SJSA1 (cell line): ENCODE results near the gene UNK. TPM values are rescaled to one million over a fixed set of nuclear protein-coding genes. Genes with fewer than 3 reads are reported as not detected.
A peak's percentile ranks its signal among the peaks of the same experiment; 100 is the strongest.
"Not testable (repeated sequence)": the region's sequence is repeated elsewhere in the genome, so short reads cannot be mapped to it uniquely, and the experiment has no call there.

Experiments used
- DNase-seq, 2 experiments: peaks; one replicate each; pipeline ENCODE4 v3.0.0-alpha.2; 2015 to 2020; ENCODE audit warnings: low spot score in 2 of 2, low read depth in 1 of 2
- H3K27ac ChIP-seq: fragments of 250-450 bp; sonication (Bioruptor Pico); 2 replicates; pipeline ENCODE4 v1.5.1; 2020; ENCODE audit warnings: mild to moderate bottlenecking, moderate library complexity
- H3K27me3 ChIP-seq: fragments of 250-450 bp; sonication (Bioruptor Pico); replicated peaks from 2 replicates; pipeline ENCODE4 v1.5.1; 2020; ENCODE audit warnings: mild to moderate bottlenecking, moderate library complexity
- H3K36me3 ChIP-seq: fragments of 250-450 bp; sonication (Bioruptor Pico); 2 replicates; pipeline ENCODE4 v1.5.1; 2020; ENCODE audit warnings: mild to moderate bottlenecking
- H3K4me1 ChIP-seq: fragments of 250-450 bp; sonication (Bioruptor Pico); replicated peaks from 2 replicates; pipeline ENCODE4 v1.6.1; 2021; ENCODE audit warnings: mild to moderate bottlenecking
- H3K4me3 ChIP-seq: fragments of 250-450 bp; sonication (Bioruptor Pico); 2 replicates; pipeline ENCODE4 v1.5.1; 2020; ENCODE audit warnings: mild to moderate bottlenecking
- H3K9me3 ChIP-seq: fragments of 250-450 bp; sonication (Bioruptor Pico); replicated peaks from 2 replicates; pipeline ENCODE4 v1.5.1; 2020; ENCODE audit warnings: mild to moderate bottlenecking
- total RNA-seq: library from RNA; depleted of rRNA; stranded (reverse); fragments of >200 nt; shearing (Covaris generic); gene quantifications from 2 replicates; pipeline ENCODE4 v1.2.3, GENCODE V29; 2014

The UNK gene
- total RNA-seq, 1 experiment from 2014 or later: 42.8 TPM

DNA sequence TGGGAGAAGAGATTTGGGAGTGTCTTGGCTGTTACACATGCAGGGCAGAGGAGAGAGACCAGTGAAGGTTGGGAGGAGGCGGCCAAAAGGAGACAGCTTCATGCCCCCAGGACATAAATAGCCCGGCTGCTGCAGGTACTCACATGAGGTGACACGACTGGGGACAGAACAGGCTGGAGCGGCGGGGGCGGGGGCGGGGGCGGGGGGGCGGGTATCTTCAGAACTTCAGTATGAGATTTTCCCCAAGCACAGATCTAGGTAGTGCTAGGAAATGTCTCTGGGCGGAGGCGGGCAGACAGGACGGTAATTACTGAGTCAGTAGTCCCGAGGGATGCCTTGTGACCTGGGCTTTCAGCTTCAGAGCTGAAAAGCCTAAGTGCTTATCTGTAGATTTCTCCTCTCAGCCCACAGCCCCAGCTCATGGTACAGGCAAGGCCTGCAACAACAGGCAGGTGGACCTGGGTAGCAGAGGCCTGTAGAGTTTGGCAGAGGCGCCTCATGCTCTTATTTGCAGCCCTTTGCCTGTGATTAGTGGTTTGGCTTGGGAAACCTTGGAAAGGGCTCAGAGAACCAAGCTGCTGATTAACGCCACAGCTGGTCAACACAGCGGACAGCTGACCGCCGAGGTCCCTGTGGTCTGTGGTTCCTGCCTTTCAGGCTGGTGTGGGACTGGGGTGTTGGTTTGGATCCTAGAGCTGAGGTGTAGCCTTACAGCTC, 24.5 kb downstream of the UNK start:
- Histone ChIP-seq H3K27ac (no peak overlapping the region), H3K9me3 (no peaks in the 10 kb centered on the region), H3K4me1 (no peaks in the 10 kb centered on the region), H3K27me3 (no peaks in the 10 kb centered on the region), H3K36me3 (peaks cover 56% of the 10 kb centered on the region), H3K4me3 (no peak overlapping the region)
- DNase-seq: no peak

DNA sequence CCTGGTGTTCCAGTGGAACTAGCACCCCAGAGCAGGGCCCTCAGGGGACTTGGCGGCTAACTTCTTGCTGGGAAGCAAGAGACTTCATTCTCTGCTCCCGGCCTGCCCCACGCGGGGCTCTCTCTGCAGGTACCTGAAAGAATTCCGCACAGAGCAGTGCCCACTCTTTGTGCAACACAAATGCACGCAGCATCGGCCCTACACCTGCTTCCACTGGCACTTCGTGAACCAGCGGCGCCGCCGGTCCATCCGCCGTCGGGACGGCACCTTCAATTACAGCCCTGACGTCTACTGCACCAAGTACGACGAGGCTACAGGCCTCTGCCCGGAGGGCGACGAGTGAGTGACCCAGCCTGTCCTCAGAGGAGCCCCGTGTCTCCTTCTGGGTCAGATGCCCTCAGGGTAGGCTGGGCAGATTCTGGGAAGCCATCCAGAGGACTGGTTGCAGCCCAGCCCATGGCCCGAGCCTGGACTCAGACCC, 25.1 kb downstream of the UNK start:
- H3K27me3 ChIP-seq: no peaks in the 10 kb centered on the region
- H3K9me3 ChIP-seq: no peaks in the 10 kb centered on the region
- no peak overlapping the region for H3K27ac ChIP-seq
- no peak overlapping the region for H3K4me3 ChIP-seq
- no peak for DNase-seq
- peaks cover 2% of the 10 kb centered on the region for H3K4me1 ChIP-seq
- H3K36me3 ChIP-seq: peaks cover 58% of the 10 kb centered on the region

DNA sequence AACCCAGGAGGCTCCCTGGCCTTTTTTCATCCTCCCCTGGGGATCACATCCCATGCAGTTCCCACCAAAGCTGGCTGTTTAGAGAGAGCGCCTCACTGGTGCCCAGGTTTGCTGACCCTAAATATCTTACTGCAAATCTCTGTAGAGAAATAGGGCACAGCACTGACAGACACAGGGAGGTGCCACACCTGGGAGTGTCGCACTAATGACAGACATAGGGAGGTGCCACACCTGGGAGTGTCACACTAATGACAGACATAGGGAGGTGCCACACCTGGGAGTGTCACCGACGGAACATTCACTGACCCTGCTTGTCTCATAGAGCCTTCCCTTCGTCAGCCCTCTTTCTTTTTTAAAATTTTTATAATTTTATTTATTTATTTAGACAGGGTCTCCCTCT, 25.6 kb downstream of the UNK start:
- no peak overlapping the region for H3K4me3 ChIP-seq
- peaks cover 64% of the 10 kb centered on the region for H3K36me3 ChIP-seq
- H3K9me3 ChIP-seq: no peaks in the 10 kb centered on the region
- no peak for DNase-seq
- H3K27me3 ChIP-seq: no peaks in the 10 kb centered on the region
- H3K27ac ChIP-seq: no peak overlapping the region
- H3K4me1 ChIP-seq: peaks cover 8% of the 10 kb centered on the region

DNA sequence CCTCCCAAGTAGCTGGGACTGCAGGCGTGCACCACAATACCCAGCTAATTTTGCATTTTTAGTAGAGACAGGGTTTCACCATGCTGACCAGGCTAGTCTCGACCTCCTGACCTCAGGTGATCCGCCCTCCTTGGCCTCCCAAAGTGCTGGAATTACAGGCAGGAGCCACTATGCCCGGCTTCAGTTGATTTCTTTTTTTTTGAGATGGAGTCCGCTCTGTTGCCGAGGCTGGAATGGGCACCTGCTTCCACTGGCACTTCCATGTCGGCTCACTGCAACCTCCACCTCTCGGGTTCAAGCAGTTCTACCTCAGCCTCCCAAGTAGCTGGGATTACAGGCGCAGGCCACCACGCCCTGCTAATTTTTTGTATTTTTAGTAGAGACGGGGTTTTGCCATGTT, 26.1 kb downstream of the UNK start:
- H3K4me3 ChIP-seq, H3K27ac ChIP-seq, DNase-seq, H3K9me3 ChIP-seq, H3K27me3 ChIP-seq, H3K4me1 ChIP-seq: not testable (repeated sequence)
- H3K36me3 ChIP-seq: peaks cover 67% of the 10 kb centered on the region

DNA sequence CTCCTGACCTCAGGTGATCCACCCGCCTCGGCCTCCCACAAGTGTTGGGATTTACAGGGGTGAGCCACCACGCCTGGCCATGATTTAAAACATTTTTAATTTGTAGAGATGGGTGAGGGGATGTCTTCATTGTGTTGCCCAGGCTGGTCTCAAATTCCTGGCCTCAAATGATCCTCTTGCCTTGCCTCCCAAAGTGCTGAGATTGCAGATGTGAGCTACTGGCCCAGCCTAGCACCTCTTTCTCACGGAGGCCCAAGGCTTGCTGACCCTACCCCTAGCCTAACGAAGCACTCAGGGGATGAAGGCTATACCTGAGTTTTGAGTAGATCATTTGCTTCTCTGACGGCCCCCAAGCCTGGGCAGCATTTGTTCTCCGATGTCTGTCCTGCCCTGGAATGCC, 26.6 kb downstream of the UNK start:
- no peak overlapping the region for H3K4me3 ChIP-seq
- no peak overlapping the region for H3K27ac ChIP-seq
- no peak for DNase-seq
- peaks cover 71% of the 10 kb centered on the region for H3K36me3 ChIP-seq
- H3K9me3 ChIP-seq: no peaks in the 10 kb centered on the region
- peaks cover 8% of the 10 kb centered on the region for H3K4me1 ChIP-seq
- no peaks in the 10 kb centered on the region for H3K27me3 ChIP-seq

DNA sequence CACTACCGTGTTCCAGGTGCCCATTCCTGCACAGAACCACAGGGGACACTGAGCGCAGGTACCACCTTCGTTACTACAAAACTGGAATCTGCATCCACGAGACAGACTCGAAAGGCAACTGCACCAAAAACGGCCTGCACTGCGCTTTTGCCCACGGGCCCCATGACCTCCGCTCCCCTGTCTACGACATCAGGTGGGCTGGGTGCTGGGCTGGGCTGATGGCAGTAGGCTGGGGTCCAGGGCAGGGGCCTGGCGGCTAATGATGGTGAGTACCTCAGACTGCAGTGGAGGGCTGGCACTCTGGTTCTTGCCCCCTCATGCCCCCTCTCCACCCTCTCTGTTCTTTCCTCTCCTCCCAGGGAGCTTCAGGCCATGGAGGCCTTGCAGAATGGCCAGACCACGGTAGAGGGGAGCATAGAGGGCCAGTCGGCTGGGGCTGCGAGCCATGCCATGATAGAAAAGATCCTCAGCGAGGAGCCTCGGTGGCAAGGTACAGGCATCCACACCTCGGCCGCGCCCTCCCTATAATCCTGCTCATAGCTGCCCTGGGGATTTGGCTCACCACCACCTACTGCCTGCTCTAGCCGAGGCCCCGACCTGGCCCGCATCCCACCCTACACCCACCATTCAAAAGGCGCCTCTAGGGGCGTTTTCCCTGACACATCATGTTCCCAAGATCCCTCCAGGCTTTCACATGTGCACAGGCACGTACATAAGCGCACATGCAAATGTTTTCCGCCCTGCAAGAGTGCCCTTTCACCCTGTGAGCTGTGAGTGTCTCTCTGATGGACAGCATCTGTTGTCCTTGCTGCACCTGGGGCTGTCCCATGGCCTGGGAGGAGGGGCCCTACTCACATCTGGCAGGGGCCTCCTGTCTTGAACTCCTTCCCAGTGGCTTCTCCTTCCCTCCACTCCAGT, 27.7 kb downstream of the UNK start:
- H3K27ac ChIP-seq: no peak overlapping the region
- H3K36me3 ChIP-seq: peaks cover 83% of the 10 kb centered on the region
- no peaks in the 10 kb centered on the region for H3K9me3 ChIP-seq
- DNase-seq: no peak
- H3K4me1 ChIP-seq: peaks cover 8% of the 10 kb centered on the region
- H3K4me3 ChIP-seq: no peak overlapping the region
- H3K27me3 ChIP-seq: no peaks in the 10 kb centered on the region

DNA sequence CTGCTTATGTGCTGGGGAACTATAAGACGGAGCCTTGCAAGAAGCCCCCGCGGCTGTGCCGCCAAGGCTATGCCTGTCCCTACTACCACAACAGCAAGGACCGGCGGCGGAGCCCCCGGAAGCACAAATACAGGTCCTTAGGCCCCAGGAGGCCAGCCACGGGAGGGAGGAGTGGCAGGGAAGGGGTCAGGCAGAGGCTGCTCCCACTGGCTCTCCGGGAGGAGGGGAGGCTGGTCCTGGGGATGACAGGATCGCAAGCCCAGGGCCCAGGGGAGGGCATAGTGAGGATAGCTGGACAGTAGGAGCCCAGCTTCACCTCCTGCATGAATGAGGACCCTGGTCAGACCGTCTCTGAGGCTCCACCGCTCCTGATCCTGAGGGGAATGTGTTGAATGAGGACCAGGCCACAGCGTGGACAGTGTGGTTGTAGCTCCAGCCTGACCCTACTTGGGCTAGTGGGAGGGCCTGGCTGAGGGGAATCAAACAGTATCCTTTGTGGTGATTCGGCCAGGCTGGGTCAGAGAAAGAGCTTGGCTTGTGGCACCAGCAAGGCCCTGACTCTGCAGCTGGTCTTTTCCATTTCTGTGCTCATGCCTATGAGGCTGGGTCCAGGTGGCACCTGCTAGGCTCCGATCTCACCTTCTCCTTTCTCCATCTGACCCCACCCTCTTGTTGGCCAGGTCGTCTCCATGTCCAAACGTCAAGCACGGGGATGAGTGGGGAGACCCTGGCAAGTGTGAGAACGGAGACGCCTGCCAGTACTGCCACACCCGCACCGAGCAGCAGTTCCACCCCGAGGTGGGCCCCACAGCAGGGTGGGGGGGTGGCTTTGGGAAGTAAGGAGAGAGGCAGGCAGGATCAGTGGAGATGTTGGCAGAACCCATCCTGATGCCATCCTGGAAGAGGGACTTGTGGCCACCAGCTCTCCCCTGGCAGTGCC, 28.7 kb downstream of the UNK start:
- no peak overlapping the region for H3K27ac ChIP-seq
- H3K4me1 ChIP-seq: peaks cover 8% of the 10 kb centered on the region
- H3K4me3 ChIP-seq: no peak overlapping the region
- no peaks in the 10 kb centered on the region for H3K9me3 ChIP-seq
- H3K36me3 ChIP-seq: peaks cover 91% of the 10 kb centered on the region
- H3K27me3 ChIP-seq: no peaks in the 10 kb centered on the region
- no peak for DNase-seq

DNA sequence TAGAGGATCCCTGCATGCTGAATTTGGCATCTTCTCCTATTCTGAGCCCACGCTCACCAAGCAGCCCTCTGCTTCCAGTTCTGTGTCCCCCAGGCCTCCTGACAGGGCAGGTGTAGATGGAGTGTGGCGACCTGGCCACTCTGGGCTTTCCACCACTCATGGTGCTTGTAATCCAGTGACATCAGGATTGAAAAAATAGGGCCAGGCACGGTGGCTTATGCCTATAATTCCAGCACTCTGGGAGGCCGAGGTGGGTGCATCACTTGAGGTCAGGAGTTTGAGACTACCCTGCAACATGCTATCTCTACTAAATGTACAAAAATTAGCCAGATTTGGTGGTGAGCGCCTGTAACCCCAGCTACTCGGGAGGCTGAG, 29.4 kb downstream of the UNK start:
- no peak for DNase-seq
- H3K27ac ChIP-seq: no peak overlapping the region
- H3K4me1 ChIP-seq: peaks cover 8% of the 10 kb centered on the region
- no peaks in the 10 kb centered on the region for H3K9me3 ChIP-seq
- H3K4me3 ChIP-seq: no peak overlapping the region
- peaks cover 96% of the 10 kb centered on the region for H3K36me3 ChIP-seq
- no peaks in the 10 kb centered on the region for H3K27me3 ChIP-seq

DNA sequence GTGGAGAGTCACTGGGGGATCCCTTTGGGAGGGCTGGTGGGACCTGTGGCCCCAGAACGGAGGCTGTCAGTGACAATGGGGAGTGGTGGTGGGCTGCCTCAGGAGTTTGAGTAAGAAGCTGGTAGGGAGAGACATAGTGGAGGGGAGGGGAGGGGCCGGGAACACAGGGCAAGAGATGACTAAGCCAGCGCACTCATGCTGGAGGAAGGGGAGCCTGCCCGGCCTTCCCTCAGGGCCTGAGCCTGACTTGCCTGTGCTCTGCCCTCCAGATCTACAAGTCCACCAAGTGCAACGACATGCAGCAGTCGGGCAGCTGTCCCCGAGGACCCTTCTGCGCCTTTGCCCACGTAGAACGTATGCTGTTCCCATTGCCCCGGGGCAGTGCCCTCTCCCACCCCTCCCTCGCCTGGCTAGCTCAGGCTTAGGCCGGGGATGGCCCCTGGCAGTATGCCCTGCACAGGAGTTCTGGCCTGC, 30.3 kb downstream of the UNK start:
- Histone ChIP-seq H3K27me3 (no peaks in the 10 kb centered on the region), H3K36me3 (peaks cover 94% of the 10 kb centered on the region), H3K27ac (no peak overlapping the region)

DNA sequence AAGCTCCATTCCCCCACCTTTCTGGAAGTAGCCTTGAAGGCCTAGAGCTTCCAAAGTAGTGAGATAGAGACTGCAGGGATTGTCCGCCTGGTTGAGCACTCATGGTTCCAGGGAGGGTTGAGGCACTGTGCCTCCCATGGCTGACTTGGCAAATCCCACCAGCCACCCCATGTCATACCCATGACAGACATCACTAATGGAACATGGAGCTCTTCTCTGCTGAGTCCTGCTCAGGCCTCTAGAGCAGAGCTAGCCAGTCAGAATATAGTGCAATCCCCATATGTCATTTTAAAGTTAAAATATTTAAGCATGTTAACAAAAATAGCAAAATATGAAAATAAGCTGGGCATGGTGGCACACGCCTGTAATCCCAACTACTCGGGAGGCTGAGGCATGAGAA, 30.8 kb downstream of the UNK start:
- no peak overlapping the region for H3K4me3 ChIP-seq
- no peak for DNase-seq
- H3K4me1 ChIP-seq: peaks cover 8% of the 10 kb centered on the region
- no peaks in the 10 kb centered on the region for H3K27me3 ChIP-seq
- no peak overlapping the region for H3K27ac ChIP-seq
- H3K9me3 ChIP-seq: no peaks in the 10 kb centered on the region
- peaks cover 95% of the 10 kb centered on the region for H3K36me3 ChIP-seq

More for the DNA sequence above, 30.3 kb downstream of the UNK start:
- H3K4me1 ChIP-seq: peaks cover 8% of the 10 kb centered on the region
- DNase-seq: peak; percentile 34 to 73
- no peaks in the 10 kb centered on the region for H3K9me3 ChIP-seq
- H3K4me3 ChIP-seq: no peak overlapping the region

DNA sequence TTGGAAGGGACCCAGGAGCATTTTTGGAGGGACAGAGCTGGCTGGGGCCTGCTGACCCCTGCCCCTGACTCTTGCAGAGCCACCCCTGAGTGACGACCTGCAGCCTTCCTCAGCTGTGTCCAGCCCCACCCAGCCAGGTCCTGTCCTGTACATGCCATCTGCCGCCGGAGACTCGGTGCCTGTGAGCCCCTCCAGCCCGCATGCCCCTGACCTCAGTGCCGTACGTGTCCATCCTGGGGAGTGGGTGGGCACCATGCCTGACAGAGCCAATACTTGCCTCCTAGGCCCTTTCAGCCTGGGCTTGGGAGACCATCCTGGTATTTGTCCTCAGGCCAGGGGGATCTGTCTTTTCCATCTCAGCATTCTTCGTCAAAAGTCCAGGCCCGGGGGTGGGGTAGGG, 32.1 kb downstream of the UNK start:
- DNase-seq: no peak
- Histone ChIP-seq H3K4me3 (no peak overlapping the region), H3K4me1 (peaks cover 8% of the 10 kb centered on the region), H3K27ac (no peak overlapping the region), H3K36me3 (peaks cover 96% of the 10 kb centered on the region), H3K27me3 (no peaks in the 10 kb centered on the region), H3K9me3 (no peaks in the 10 kb centered on the region)

DNA sequence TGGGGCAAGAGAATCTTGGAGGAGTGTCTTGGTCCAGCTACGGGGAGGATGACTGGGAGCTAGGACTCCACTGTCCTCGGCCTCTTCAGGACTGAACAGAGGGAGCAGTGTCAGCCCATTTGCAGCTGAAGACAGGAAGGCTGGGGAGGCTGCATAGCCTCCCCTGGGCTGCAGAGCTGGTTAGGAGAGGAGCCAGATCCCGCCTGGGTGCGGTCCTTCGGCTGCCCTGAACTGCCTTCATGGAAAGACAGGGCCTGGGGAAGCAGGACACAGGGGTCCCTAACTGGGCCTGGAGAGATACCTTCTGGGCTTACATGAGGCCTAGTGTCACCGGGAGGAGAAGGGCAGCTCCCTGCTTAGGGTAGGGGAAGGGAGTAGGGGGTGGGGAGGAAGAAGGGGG, 33.0 kb downstream of the UNK start:
- Histone ChIP-seq H3K36me3 (peaks cover 96% of the 10 kb centered on the region), H3K4me1 (peaks cover 8% of the 10 kb centered on the region), H3K27ac (no peak overlapping the region), H3K9me3 (no peaks in the 10 kb centered on the region), H3K4me3 (no peak overlapping the region), H3K27me3 (no peaks in the 10 kb centered on the region)
- DNase-seq: no peak

DNA sequence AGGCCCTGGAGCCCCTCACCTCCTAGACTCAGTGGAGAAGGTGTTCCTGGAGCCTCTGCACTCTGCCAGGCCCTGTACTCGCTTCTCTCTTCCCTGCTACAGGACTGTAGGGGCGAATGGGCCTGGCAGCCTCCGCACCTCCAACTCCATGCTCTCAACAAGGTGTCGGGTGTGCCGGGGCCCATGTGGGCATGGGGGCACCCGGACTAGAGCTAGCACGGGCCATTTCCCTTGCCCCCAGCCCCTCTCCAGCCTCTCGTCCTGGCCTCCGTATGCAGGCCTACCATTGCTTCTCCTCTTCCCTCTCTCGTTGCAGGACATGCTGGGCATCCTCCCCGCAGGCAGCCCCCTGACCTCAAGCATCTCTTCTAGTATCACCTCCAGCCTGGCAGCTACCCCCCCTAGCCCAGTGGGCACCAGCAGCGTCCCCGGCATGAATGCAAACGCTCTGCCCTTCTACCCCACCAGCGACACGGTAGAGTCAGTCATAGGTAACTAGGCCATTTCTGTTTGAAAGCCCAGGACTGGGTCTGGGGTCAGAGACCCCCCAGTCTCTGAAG, 33.8 kb downstream of the UNK start:
- Histone ChIP-seq H3K36me3 (peaks cover 96% of the 10 kb centered on the region), H3K27ac (no peak overlapping the region), H3K4me3 (no peak overlapping the region), H3K27me3 (no peaks in the 10 kb centered on the region), H3K4me1 (peaks cover 8% of the 10 kb centered on the region), H3K9me3 (no peaks in the 10 kb centered on the region)
- DNase-seq: no peak
